ENCODE measurements around the gene AOPEP. TPM values are rescaled to one million over a fixed set of nuclear protein-coding genes. Genes with fewer than 3 reads are reported as not detected.

Gene AOPEP
- total and polyA plus RNA-seq, 2 of the 13 experiments (the other 11 are each of a cell fraction or from before 2014, with no cell fraction given), result 22.2 to 41.6 TPM

GRCh38 chr9:95031711-95032461 is 305.4 kb downstream of the AOPEP start (continued):
- 0 out of 2 replicates have a peak, but pooled peaks have one; percentile 9 for TF ChIP-seq ZHX2 (IDR thresholded peaks at IDR 0.05; ENCODE audit: low read depth)
- no peak for TF ChIP-seq ZHX2 (CRISPR knock-in tag; IDR thresholded peaks at IDR 0.05; ENCODE audit: borderline replicate concordance)
- 0 out of 2 replicates have a peak, but pooled peaks have one; percentile 52 for TF ChIP-seq HDAC1 (CRISPR knock-in tag; IDR thresholded peaks at IDR 0.05)
- TF ChIP-seq POLR2A (IDR thresholded peaks at IDR 0.05; ENCODE audit: insufficient read depth in 1 of 2, low read depth in 2 of 2, low read length in 2 of 2), result peak; percentile 16 to 21; a peak in 2 of 4 replicates
- no peak for TF ChIP-seq PCBP2 (optimal IDR thresholded peaks at IDR 0.05; ENCODE audit: low read depth, low read length, poor library complexity, severe bottlenecking)
- no peak for TF ChIP-seq ZNF484 (CRISPR knock-in tag; IDR thresholded peaks at IDR 0.05; ENCODE audit: borderline replicate concordance, low read depth)
- peak; percentile 95 for TF ChIP-seq TCF7 (IDR thresholded peaks at IDR 0.05; ENCODE audit: low read depth)
- TF ChIP-seq KLF13 (CRISPR knock-in tag; IDR thresholded peaks at IDR 0.05), result no peak
- TF ChIP-seq ZBTB2 (CRISPR knock-in tag; IDR thresholded peaks at IDR 0.05; ENCODE audit: low read depth), result no peak
- TF ChIP-seq ISX (CRISPR knock-in tag; conservative IDR thresholded peaks at IDR 0.05), result no peak
- TF ChIP-seq RXRA (CRISPR knock-in tag; IDR thresholded peaks at IDR 0.05), result no peak; the same call in 1 of the 2 replicates
- no peak; the same call in 1 of the 2 replicates for TF ChIP-seq SSRP1 (CRISPR knock-in tag; IDR thresholded peaks at IDR 0.05)
- TF ChIP-seq ZNF839 (CRISPR knock-in tag; IDR thresholded peaks at IDR 0.05; ENCODE audit: borderline replicate concordance), result no peak
- no peak for TF ChIP-seq NFIB (CRISPR knock-in tag; IDR thresholded peaks at IDR 0.05; ENCODE audit: borderline replicate concordance)
- TF ChIP-seq ZNF414 (CRISPR knock-in tag; IDR thresholded peaks at IDR 0.05), result no peak
- TF ChIP-seq ZFYVE20 (CRISPR knock-in tag; IDR thresholded peaks at IDR 0.05; ENCODE audit: borderline replicate concordance, low read depth), result no peak
- no peak for TF ChIP-seq ETS1 (CRISPR knock-in tag; IDR thresholded peaks at IDR 0.05)
- TF ChIP-seq ATF3 (CRISPR knock-in tag; IDR thresholded peaks at IDR 0.05), result no peak; the same call in 1 of the 2 replicates
